ENCODE results near the gene SIAH3. TPM values are rescaled to one million over a fixed set of nuclear protein-coding genes. Genes with fewer than 3 reads are reported as not detected.
"Not testable (repeated sequence)": the region's sequence is repeated elsewhere in the genome, so short reads cannot be mapped to it uniquely, and the experiment has no call there.

SIAH3 gene
- total RNA-seq, 1 donor = not detected

DNA sequence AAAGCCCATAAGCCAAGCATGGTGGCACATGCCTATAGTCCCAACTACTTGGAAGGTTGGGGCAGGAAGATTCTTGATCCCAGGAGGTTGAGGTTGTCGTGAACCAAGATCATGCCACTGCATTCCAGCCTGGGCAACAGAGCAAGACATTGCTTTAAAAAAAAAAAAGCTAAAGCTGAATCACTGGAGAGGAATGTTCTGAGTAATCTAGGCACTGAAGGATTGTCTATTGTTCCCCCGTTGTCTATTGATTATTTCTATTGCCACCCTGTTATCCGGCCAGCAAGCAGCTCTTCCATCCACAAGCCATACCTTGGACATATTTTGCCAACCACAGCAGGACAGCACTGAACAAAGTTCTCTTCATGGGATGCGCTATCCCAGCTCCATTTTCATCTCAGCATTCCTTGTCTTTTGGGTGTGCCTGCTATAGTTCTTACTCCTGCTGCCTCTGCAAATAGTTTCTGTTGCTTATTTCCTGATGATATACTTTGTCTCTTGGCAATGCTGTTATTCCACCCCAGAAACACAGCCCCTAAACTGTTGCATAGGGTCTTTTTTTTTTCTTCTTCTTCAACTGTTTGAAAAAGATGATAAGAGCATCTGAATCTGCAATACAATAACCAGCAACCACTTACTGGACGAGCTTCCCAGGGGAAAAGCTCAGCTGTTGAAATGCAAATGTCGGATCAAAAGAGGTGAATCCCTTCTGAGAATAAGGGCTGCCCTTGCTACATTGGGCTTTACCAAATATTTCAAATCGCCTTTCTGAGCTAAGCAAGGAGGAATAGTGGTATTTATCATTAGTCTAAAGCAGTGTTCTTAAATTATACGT lies 22.2 kb upstream of the SIAH3 start:
- Histone ChIP-seq H3K36me3 (ENCODE audit: insufficient read depth, low read length) (no peaks in the 10 kb centered on the region), H3K27ac (ENCODE audit: low read depth, low read length) (no peak overlapping the region), H4K20me1 (ENCODE audit: insufficient read depth, low read length) (no peaks in the 10 kb centered on the region), H3K79me2 (ENCODE audit: insufficient read depth, low read length) (no peaks in the 10 kb centered on the region), H3K27me3 (ENCODE audit: insufficient read depth, low read length) (peaks cover 20% of the 10 kb centered on the region), H2AFZ (ENCODE audit: low read length) (no peak overlapping the region), H3K4me3 (ENCODE audit: insufficient read depth, low read length) (no peak overlapping the region), H3K9me3 (ENCODE audit: low read depth, low read length) (no peaks in the 10 kb centered on the region), H3K4me2 (ENCODE audit: insufficient read depth, low read length) (peak overlapping the region; percentile 26), H3K4me1 (ENCODE audit: insufficient read depth, low read length) (peaks cover 3% of the 10 kb centered on the region)
- TF ChIP-seq, protein P1, sequence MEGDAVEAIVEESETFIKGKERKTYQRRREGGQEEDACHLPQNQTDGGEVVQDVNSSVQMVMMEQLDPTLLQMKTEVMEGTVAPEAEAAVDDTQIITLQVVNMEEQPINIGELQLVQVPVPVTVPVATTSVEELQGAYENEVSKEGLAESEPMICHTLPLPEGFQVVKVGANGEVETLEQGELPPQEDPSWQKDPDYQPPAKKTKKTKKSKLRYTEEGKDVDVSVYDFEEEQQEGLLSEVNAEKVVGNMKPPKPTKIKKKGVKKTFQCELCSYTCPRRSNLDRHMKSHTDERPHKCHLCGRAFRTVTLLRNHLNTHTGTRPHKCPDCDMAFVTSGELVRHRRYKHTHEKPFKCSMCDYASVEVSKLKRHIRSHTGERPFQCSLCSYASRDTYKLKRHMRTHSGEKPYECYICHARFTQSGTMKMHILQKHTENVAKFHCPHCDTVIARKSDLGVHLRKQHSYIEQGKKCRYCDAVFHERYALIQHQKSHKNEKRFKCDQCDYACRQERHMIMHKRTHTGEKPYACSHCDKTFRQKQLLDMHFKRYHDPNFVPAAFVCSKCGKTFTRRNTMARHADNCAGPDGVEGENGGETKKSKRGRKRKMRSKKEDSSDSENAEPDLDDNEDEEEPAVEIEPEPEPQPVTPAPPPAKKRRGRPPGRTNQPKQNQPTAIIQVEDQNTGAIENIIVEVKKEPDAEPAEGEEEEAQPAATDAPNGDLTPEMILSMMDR (IDR thresholded peaks at IDR 0.05; ENCODE audit: extremely low read depth, low read depth, low read length) = no peak
- no peak for DNase-seq (ENCODE audit: insufficient read length, low spot score, missing footprints)

DNA sequence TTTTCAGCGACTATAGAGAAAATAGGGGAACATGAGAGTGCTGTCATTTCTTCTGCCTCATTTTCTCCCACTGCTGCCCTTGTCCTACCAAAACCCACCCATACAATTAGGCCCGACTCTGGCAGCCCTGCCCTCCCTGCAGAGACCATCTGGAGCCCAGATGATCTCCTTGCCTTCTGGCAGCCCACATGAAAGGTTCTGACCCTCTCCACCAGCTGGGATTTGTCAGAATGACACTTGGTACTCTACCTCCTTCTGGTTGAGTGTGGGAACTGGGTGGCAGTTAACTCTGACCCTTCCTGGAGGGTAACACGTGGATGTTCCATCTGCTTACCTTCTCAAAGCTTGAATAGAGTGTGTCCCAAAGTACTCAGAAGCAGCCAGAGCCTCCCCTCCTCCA lies 21.0 kb upstream of the SIAH3 start:
- no peak overlapping the region for H3K27ac ChIP-seq (ENCODE audit: low read depth, low read length)
- no peaks in the 10 kb centered on the region for H4K20me1 ChIP-seq (ENCODE audit: insufficient read depth, low read length)
- H2AFZ ChIP-seq (ENCODE audit: low read length) = no peak overlapping the region
- peaks cover 3% of the 10 kb centered on the region for H3K4me1 ChIP-seq (ENCODE audit: insufficient read depth, low read length)
- H3K79me2 ChIP-seq (ENCODE audit: insufficient read depth, low read length) = no peaks in the 10 kb centered on the region
- no peaks in the 10 kb centered on the region for H3K9me3 ChIP-seq (ENCODE audit: low read depth, low read length)
- no peak for DNase-seq (ENCODE audit: insufficient read length, low spot score, missing footprints)
- H3K36me3 ChIP-seq (ENCODE audit: insufficient read depth, low read length) = no peaks in the 10 kb centered on the region
- no peak overlapping the region for H3K4me2 ChIP-seq (ENCODE audit: insufficient read depth, low read length)
- TF ChIP-seq, protein P1 (IDR thresholded peaks at IDR 0.05; ENCODE audit: extremely low read depth, low read depth, low read length) = no peak
- no peak overlapping the region for H3K4me3 ChIP-seq (ENCODE audit: insufficient read depth, low read length)
- H3K27me3 ChIP-seq (ENCODE audit: insufficient read depth, low read length) = peaks cover 14% of the 10 kb centered on the region

- H3K4me3 ChIP-seq (ENCODE audit: insufficient read depth, low read length); H3K4me2 ChIP-seq (ENCODE audit: insufficient read depth, low read length); H4K20me1 ChIP-seq (ENCODE audit: insufficient read depth, low read length); H2AFZ ChIP-seq (ENCODE audit: low read length); H3K79me2 ChIP-seq (ENCODE audit: insufficient read depth, low read length); DNase-seq (ENCODE audit: insufficient read length, low spot score, missing footprints); H3K4me1 ChIP-seq (ENCODE audit: insufficient read depth, low read length); H3K36me3 ChIP-seq (ENCODE audit: insufficient read depth, low read length); H3K27ac ChIP-seq (ENCODE audit: low read depth, low read length); H3K9me3 ChIP-seq (ENCODE audit: low read depth, low read length): not testable (repeated sequence)
- H3K27me3 ChIP-seq (ENCODE audit: insufficient read depth, low read length) = peaks cover 14% of the 10 kb centered on the region
Observed at GRCh38 chr13:45871201-45871600, 19.6 kb upstream of the SIAH3 start.

GRCh38 chr13:45870232-45870631 lies 18.7 kb upstream of the SIAH3 start:
- Histone ChIP-seq H3K9me3 (ENCODE audit: low read depth, low read length) (no peaks in the 10 kb centered on the region), H3K4me2 (ENCODE audit: insufficient read depth, low read length) (no peak overlapping the region), H4K20me1 (ENCODE audit: insufficient read depth, low read length) (no peaks in the 10 kb centered on the region), H3K36me3 (ENCODE audit: insufficient read depth, low read length) (no peaks in the 10 kb centered on the region), H3K79me2 (ENCODE audit: insufficient read depth, low read length) (no peaks in the 10 kb centered on the region), H3K4me3 (ENCODE audit: insufficient read depth, low read length) (no peak overlapping the region), H3K27ac (ENCODE audit: low read depth, low read length) (no peak overlapping the region), H2AFZ (ENCODE audit: low read length) (no peak overlapping the region), H3K27me3 (ENCODE audit: insufficient read depth, low read length) (peaks cover 21% of the 10 kb centered on the region), H3K4me1 (ENCODE audit: insufficient read depth, low read length) (peaks cover 3% of the 10 kb centered on the region)
- no peak for DNase-seq (ENCODE audit: insufficient read length, low spot score, missing footprints)
- TF ChIP-seq, protein P1 (IDR thresholded peaks at IDR 0.05; ENCODE audit: extremely low read depth, low read depth, low read length) = no peak
